Heart right ventricle (tissue), 16 donors: Measurements from ENCODE around the gene ABI3BP. TPM values are rescaled to one million over a fixed set of nuclear protein-coding genes. Genes with fewer than 3 reads are reported as not detected.

Source experiments
- ATAC-seq, 8 donors: fragments of 200-7000 bp; cut with Tn5 transposase; one replicate each; pipeline ENCODE4 v1.9.1; 2020; ENCODE audit warnings: mild to moderate bottlenecking in 8 of 8, moderate library complexity in 8 of 8, moderate number of reproducible peaks in 1 of 8
- DNase-seq, 2 donors: peaks; one replicate each; pipeline ENCODE4 v3.0.0-alpha.2; 2020
- H3K27ac ChIP-seq, 10 donors: fragments of 200-600 bp; sonication (generic) in 2 of 10; one replicate each; pipeline versions ENCODE4 v1.5.0 to v1.8.0; 2020 to 2022; ENCODE audit warnings: mild to moderate bottlenecking in 3 of 10
- H3K27me3 ChIP-seq, 7 donors: fragments of 200-600 bp; one replicate each; pipeline ENCODE4 v1.8.0; 2021 to 2022; ENCODE audit warnings: mild to moderate bottlenecking in 2 of 7
- H3K36me3 ChIP-seq, 9 donors: fragments of 200-600 bp; sonication (generic) in 1 of 9; one replicate each; pipeline versions ENCODE4 v1.5.0 to v1.8.0; 2020 to 2022; ENCODE audit warnings: mild to moderate bottlenecking in 2 of 9
- H3K4me1 ChIP-seq, 9 donors: fragments of 200-600 bp; sonication (generic) in 1 of 9; one replicate each; pipeline versions ENCODE4 v1.5.0 to v1.8.0; 2020 to 2022; ENCODE audit warnings: mild to moderate bottlenecking in 4 of 9
- H3K4me3 ChIP-seq, 10 donors: fragments of 200-600 bp; sonication (generic) in 2 of 10; one replicate each; pipeline versions ENCODE4 v1.5.0 to v1.8.0; 2020 to 2022; ENCODE audit warnings: mild to moderate bottlenecking in 7 of 10, moderate library complexity in 2 of 10
- H3K9me3 ChIP-seq, 11 donors: fragments of 200-600 bp in 10 of 11; sonication (generic) in 2 of 11; one replicate each; pipeline versions ENCODE4 v1.5.0 to v1.8.0; 2013 to 2022; ENCODE audit warnings: mild to moderate bottlenecking in 2 of 11, control low read depth in 1 of 11, moderate library complexity in 1 of 11
- WGBS, 2 donors: extraction: QIAGEN DNeasy Blood & Tissue Kit; methylation state at CpG; one replicate each; pipeline ENCODE4 v1.1.7; 2013; ENCODE audit warnings: inconsistent platforms in 1 of 2; 5-methylcytosine and 5-hydroxymethylcytosine counted together
- intact Hi-C, 10 donors: fragments of 100-400 bp; cut with DNase I; formaldehyde crosslinking; loops; one replicate each; pipeline versions ENCODE4 v1.11.1 to v1.14.2; 2022
- polyA plus RNA-seq, 2 donors: library from polyadenylated mRNA; stranded (reverse); fragments of 200-250 nt; gene quantifications; one replicate each; pipeline ENCODE4 v1.2.3, GENCODE V29; 2013
- total RNA-seq, 10 donors: library from RNA; stranded (reverse); fragmentation: NEBNext Ultra II Directional in 3 of 10; extraction: Animal tissue kit (Norgen Biotek cat#: 25700) in 3 of 10; gene quantifications; one replicate each; pipeline versions ENCODE4 v1.2.1 to v1.2.4, GENCODE V29; 2021 to 2023
- TF ChIP-seq, protein P1 (sequence below), 9 donors: fragments of 200-600 bp; sonication (generic) in 2 of 9; IDR thresholded peaks; one replicate each; pipeline versions ENCODE4 v1.5.0 to v1.8.0; 2021 to 2022; ENCODE audit warnings: antibody characterized with exemption in 9 of 9, mild to moderate bottlenecking in 5 of 9, moderate library complexity in 1 of 9
- donor health status: Arrhythmogenic right ventricular cardiomyopathy.
- donor health status: ischemic (EF 13 %, LVEDD 7.1; RV severe dilation, severe dysfunction).
- donor health status: healthy with polysubstance abuse.
- donor health status: DM: no; HTN: yes; CAD: no.
- donor health status: DM: no; HTN: no; CAD: no.
- donor health status: ischemic (EF 25% LVEDD 6.9; RV normal size, moderate dysfunction).
- donor health status: ischemic (EF 25% LVEDD 5.7; RV mildly dilated, moderate dysfunction).
- donor health status: healthy.
- donor health status: DM: yes; HTN: yes; CAD: no.
- donor health status: Ischemic cardiomyopathy.
- donor health status: ischemic (EF 35%, LVEDD 5.7; RV mildly dilated, moderate dysfunction).
- donor health status: nonischemic (EF 11% LVEDD 7.7; RV severe dilation, severe dysfunction).
- donor health status: DM: yes; HTN: yes; CAD: no.
- donor health status: PGD.
- donor health status: ischemic (EF 29% LVEDD 5.4; RV normal size, mild dysfunction).
- donor health status: nonischemic (EF 23%, LVEDD 6.1; RV moderate dilation, normal function).

ABI3BP gene
- total and polyA plus RNA-seq, 12 donors: 11.7 to 90.2 (median 26.5) TPM

DNA sequence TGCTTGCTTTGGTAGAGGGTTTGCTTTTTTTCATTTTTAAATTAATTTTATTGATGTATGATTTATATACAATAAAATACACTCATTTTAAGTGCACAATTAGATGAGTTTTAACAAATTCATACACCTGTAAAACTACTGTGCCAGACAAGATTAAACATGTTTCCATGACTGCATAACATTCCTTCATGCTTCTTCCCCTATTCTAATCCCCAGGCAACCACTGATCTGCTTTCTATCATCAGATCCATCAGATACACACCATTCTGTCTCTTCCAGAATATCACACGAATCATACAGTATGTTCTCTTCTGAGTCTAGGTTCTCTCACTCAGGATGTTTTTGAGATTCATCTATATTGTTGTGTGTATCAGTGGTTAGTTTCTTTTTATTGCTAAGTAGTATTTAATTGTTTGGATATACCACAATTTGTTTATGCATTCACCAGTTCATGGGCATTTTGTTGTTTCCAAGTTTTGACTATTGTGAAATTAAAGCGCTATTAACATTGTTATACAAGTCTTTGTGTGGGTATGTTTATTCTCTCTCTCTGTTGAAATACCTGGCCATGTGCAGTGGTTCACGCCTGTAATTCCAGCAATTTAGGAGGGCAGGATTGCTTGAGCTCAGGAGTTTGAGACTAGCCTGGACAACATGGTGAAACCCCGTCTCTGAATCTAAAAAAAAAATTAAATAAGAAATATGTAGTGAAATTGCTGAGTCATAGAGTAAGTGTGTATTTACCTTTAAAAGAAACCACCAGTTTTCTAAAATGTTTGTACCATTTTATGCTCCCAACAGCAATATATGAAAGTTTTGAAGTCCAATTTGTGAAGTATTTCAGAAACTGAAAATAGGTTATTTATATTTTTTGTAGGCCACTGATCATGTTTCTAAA, 290.9 kb downstream of the ABI3BP start:
- intact Hi-C loops: no loop called here
- no peak for ATAC-seq
- H3K36me3 ChIP-seq: no peaks in the 10 kb centered on the region
- TF ChIP-seq, protein P1, sequence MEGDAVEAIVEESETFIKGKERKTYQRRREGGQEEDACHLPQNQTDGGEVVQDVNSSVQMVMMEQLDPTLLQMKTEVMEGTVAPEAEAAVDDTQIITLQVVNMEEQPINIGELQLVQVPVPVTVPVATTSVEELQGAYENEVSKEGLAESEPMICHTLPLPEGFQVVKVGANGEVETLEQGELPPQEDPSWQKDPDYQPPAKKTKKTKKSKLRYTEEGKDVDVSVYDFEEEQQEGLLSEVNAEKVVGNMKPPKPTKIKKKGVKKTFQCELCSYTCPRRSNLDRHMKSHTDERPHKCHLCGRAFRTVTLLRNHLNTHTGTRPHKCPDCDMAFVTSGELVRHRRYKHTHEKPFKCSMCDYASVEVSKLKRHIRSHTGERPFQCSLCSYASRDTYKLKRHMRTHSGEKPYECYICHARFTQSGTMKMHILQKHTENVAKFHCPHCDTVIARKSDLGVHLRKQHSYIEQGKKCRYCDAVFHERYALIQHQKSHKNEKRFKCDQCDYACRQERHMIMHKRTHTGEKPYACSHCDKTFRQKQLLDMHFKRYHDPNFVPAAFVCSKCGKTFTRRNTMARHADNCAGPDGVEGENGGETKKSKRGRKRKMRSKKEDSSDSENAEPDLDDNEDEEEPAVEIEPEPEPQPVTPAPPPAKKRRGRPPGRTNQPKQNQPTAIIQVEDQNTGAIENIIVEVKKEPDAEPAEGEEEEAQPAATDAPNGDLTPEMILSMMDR (IDR thresholded peaks at IDR 0.05): no peak
- no peak overlapping the region for H3K27ac ChIP-seq
- DNase-seq: no peak
- H3K4me3 ChIP-seq: no peak overlapping the region
- H3K9me3 ChIP-seq: no peaks in the 10 kb centered on the region
- H3K4me1 ChIP-seq: no peaks in the 10 kb centered on the region
- H3K27me3 ChIP-seq: peaks cover 0 to 35% (median 18%) of the 10 kb centered on the region in 7 donors
- 73 to 77% methylated on average over 4 of the region's 4 CpGs for WGBS, 2 donors

DNA sequence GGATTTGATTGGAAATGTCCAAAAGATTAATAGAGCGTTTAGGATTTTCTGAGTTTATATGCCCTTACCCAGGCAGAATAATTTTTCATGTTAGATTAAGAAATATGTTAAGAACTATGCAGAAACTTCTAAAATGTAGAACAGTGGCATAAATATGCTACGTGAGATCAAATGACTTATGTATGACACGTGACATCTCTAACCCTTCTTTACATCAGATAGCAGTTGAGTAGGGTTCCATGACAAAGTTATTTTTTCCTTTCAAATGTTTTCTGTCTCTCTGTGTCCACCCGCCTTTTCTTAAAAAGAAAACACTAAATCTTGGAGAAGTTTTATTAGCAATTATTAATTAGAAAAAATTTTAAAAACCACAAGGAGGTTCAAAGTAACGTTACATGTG, 292.5 kb downstream of the ABI3BP start:
- DNase-seq: no peak
- TF ChIP-seq, protein P1 (IDR thresholded peaks at IDR 0.05): no peak
- H3K27me3 ChIP-seq: peaks cover 0 to 28% (median 23%) of the 10 kb centered on the region in 7 donors
- WGBS, 2 donors: 86 to 89% methylated on average over 5 of the region's 5 CpGs
- H3K9me3 ChIP-seq: no peaks in the 10 kb centered on the region
- intact Hi-C loops: no loop called here
- ATAC-seq: no peak
- no peak overlapping the region for H3K4me3 ChIP-seq
- no peak overlapping the region for H3K27ac ChIP-seq
- no peaks in the 10 kb centered on the region for H3K4me1 ChIP-seq
- no peaks in the 10 kb centered on the region for H3K36me3 ChIP-seq
